ENCODE results near the gene MIB1.

DNA sequence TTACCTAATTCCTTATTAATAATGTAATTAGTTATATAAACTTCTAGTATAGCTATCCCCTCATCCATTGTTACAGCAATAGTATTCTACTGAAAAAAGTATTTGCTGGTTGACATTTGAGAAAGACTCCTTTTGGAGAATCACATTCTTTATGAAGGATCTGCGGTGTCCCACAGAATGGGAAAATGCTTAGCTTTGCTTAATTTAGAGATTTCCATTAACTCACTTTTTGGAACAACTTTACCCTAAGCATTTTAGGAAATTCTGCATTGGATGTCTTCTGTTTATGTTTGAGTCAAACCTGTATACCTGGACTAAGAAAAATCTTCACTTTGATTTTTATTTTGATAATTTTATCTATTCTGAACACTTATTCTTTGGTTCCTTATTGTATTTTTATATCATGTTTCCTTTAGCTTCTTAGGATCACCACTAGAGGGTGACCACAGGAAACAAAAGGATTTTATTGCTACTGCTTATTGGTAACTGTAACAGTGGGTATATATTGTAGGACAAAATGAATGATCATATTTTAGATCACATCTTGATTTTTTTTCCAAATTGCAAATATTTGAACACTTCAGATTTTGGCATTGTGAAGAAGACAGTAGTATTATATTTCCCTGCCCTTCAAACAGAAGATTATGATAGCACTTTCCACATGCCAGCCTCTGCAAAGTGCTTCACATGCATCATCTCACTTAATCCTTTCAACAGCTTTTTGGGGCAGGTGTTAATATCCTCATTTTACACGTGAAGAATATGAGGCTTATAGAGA is 79.6 kb downstream of the MIB1 start:
- TF ChIP-seq, protein P1, sequence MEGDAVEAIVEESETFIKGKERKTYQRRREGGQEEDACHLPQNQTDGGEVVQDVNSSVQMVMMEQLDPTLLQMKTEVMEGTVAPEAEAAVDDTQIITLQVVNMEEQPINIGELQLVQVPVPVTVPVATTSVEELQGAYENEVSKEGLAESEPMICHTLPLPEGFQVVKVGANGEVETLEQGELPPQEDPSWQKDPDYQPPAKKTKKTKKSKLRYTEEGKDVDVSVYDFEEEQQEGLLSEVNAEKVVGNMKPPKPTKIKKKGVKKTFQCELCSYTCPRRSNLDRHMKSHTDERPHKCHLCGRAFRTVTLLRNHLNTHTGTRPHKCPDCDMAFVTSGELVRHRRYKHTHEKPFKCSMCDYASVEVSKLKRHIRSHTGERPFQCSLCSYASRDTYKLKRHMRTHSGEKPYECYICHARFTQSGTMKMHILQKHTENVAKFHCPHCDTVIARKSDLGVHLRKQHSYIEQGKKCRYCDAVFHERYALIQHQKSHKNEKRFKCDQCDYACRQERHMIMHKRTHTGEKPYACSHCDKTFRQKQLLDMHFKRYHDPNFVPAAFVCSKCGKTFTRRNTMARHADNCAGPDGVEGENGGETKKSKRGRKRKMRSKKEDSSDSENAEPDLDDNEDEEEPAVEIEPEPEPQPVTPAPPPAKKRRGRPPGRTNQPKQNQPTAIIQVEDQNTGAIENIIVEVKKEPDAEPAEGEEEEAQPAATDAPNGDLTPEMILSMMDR (IDR thresholded peaks at IDR 0.05; ENCODE audit: low read length) = peak; percentile 55
- no peak for TF ChIP-seq EZH2 (IDR thresholded peaks at IDR 0.05; ENCODE audit: borderline replicate concordance, low read length)

Measured in OCI-LY1 (cell line).